ENCODE data around the gene SPOCK1.

GRCh38 chr5:137312011-137312410 lies 187.1 kb downstream of the SPOCK1 start:
- TF ChIP-seq, protein P1, sequence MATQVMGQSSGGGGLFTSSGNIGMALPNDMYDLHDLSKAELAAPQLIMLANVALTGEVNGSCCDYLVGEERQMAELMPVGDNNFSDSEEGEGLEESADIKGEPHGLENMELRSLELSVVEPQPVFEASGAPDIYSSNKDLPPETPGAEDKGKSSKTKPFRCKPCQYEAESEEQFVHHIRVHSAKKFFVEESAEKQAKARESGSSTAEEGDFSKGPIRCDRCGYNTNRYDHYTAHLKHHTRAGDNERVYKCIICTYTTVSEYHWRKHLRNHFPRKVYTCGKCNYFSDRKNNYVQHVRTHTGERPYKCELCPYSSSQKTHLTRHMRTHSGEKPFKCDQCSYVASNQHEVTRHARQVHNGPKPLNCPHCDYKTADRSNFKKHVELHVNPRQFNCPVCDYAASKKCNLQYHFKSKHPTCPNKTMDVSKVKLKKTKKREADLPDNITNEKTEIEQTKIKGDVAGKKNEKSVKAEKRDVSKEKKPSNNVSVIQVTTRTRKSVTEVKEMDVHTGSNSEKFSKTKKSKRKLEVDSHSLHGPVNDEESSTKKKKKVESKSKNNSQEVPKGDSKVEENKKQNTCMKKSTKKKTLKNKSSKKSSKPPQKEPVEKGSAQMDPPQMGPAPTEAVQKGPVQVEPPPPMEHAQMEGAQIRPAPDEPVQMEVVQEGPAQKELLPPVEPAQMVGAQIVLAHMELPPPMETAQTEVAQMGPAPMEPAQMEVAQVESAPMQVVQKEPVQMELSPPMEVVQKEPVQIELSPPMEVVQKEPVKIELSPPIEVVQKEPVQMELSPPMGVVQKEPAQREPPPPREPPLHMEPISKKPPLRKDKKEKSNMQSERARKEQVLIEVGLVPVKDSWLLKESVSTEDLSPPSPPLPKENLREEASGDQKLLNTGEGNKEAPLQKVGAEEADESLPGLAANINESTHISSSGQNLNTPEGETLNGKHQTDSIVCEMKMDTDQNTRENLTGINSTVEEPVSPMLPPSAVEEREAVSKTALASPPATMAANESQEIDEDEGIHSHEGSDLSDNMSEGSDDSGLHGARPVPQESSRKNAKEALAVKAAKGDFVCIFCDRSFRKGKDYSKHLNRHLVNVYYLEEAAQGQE (IDR thresholded peaks at IDR 0.05; ENCODE audit: insufficient read depth in 1 of 2, low read depth in 2 of 2, low read length in 2 of 2): no peak
- TF ChIP-seq SIN3A (IDR thresholded peaks at IDR 0.05; ENCODE audit: borderline replicate concordance, insufficient read depth, low read length) (no peak), TAF1 (IDR thresholded peaks at IDR 0.05; ENCODE audit: borderline replicate concordance, insufficient read depth, low read length) (no peak)
